Measurements from ENCODE around the gene PUM2. TPM values are rescaled to one million over a fixed set of nuclear protein-coding genes. Genes with fewer than 3 reads are reported as not detected.

Gene PUM2
- total RNA-seq, 1 donor from 2014 or later: 130 TPM

Other genes with a start within 250 kb of the PUM2 start
- 0.98 TPM for gene SDC1, start 125.7 kb downstream of the PUM2 start, total RNA-seq
- gene RHOB, start 96.2 kb upstream of the PUM2 start, total RNA-seq: 236 TPM

All from sciatic nerve (tissue), 1 donor.